VCaP (cell line): ENCODE data around the gene TMEM235.

ENCODE experiments used
- H3K27ac ChIP-seq: fragments of 450-650 bp; 2 replicates; pipeline ENCODE4 v1.5.1; 2017
- CTCF ChIP-seq: fragments of 450-650 bp; conservative IDR thresholded peaks from 2 replicates; pipeline ENCODE4 v1.5.1; 2017; ENCODE audit warnings: mild to moderate bottlenecking, moderate library complexity

TMEM235 gene

GRCh38 chr17:78230996-78231935 lies at the start of gene TMEM235:
Gene TMEM235 (plus strand): TSS chr17:78231631. CDS start chr17:78232024, 393 bp downstream.
- H3K27ac ChIP-seq = no peak within 1 kb of the TSS
- no peak for TF ChIP-seq CTCF

GRCh38 chr17:78182504-78182903 lies 48.9 kb upstream of the TMEM235 start:
- peak overlapping the region; percentile 96 for H3K27ac ChIP-seq
- no peak for TF ChIP-seq CTCF

- TF ChIP-seq CTCF = no peak
- H3K27ac ChIP-seq = peak overlapping the region; percentile 96
Observed at GRCh38 chr17:78183916-78184315, 47.5 kb upstream of the TMEM235 start.

GRCh38 chr17:78184351-78184750 lies 47.1 kb upstream of the TMEM235 start:
- TF ChIP-seq CTCF = no peak
- peak overlapping the region; percentile 96 for H3K27ac ChIP-seq

GRCh38 chr17:78184868-78185267 lies 46.6 kb upstream of the TMEM235 start:
- no peak for TF ChIP-seq CTCF
- H3K27ac ChIP-seq = peak overlapping the region; percentile 96

GRCh38 chr17:78185981-78186691 lies 45.3 kb upstream of the TMEM235 start:
- no peak for TF ChIP-seq CTCF
- peak overlapping the region; percentile 96 for H3K27ac ChIP-seq

GRCh38 chr17:78186692-78187595 lies 44.5 kb upstream of the TMEM235 start, which contains the start of the genes AFMID and TK1:
Gene AFMID (plus strand): TSS chr17:78187362. CDS start chr17:78187371, 9 bp downstream.
Gene TK1 (minus strand): TSS chr17:78187052. CDS start chr17:78186994, 58 bp downstream.
- peak within 1 kb of the TSS; percentile 96 for H3K27ac ChIP-seq
- TF ChIP-seq CTCF = peak; percentile 82
